Stimulated activated naive CD8-positive, alpha-beta T cell treated with anti-CD3 and anti-CD28 coated beads, Interleukin-15, Interleukin-2, amounts not matched to agents 100 ng/mL and 50 ng/mL, for 24 hours (primary cell): Measurements from ENCODE around the gene ZNF831.
A peak's percentile ranks its signal among the peaks of the same experiment; 100 is the strongest.

Experiments
- H3K27ac Mint-ChIP-seq: one replicate; pipeline ENCODE4 v1.8.0; 2021; ENCODE audit warnings: mild to moderate bottlenecking, mixed read lengths
- H3K27me3 Mint-ChIP-seq: one replicate; pipeline ENCODE4 v1.8.0; 2021; ENCODE audit warnings: mixed read lengths
- H3K36me3 Mint-ChIP-seq: one replicate; pipeline ENCODE4 v1.8.0; 2021; ENCODE audit warnings: low read depth, mixed read lengths
- H3K4me1 Mint-ChIP-seq: one replicate; pipeline ENCODE4 v1.8.0; 2021; ENCODE audit warnings: low read depth, mixed read lengths
- H3K4me3 Mint-ChIP-seq: one replicate; pipeline ENCODE4 v1.8.0; 2021; ENCODE audit warnings: mild to moderate bottlenecking, mixed read lengths
- H3K9me3 Mint-ChIP-seq: one replicate; pipeline ENCODE4 v1.8.0; 2021; ENCODE audit warnings: mixed read lengths

Gene ZNF831

DNA sequence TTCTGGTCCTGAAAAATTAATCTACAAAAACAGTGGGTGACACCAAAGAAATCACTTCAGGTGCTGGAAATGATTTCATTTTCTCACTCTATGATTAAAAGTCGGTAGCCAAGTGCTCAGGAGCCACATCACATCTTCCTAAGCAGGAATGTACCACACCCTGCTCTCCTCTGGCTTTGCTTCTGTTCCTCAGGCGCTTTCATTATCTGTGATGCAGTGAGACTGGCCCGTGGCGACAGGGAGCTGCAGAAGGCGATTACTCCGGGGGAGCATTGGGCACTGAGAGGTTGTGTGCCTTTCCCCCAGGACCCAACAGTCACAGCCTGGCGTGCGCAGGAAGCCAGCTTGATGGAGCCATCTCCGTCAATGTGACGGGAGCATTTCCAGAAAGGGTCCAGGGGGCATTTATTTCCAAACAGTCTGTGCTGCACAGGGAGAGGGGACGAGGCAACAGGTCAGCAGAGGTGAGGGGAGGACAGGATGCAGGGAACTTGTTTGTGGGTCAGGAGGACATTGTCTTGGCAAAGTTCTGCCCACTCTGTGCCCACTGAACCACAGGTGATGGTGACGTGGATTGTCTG, 5.6 kb upstream of the ZNF831 start:
- Mint-ChIP-seq H3K36me3 (peaks cover 4% of the 10 kb centered on the region), H3K9me3 (no peaks in the 10 kb centered on the region), H3K4me3 (no peak overlapping the region), H3K27ac (no peak overlapping the region), H3K4me1 (peaks cover 86% of the 10 kb centered on the region), H3K27me3 (no peaks in the 10 kb centered on the region)

- H3K4me1 Mint-ChIP-seq, result peaks cover 86% of the 10 kb centered on the region
- H3K36me3 Mint-ChIP-seq, result peaks cover 4% of the 10 kb centered on the region
- no peaks in the 10 kb centered on the region for H3K27me3 Mint-ChIP-seq
- no peak overlapping the region for H3K27ac Mint-ChIP-seq
- no peak overlapping the region for H3K4me3 Mint-ChIP-seq
- H3K9me3 Mint-ChIP-seq, result no peaks in the 10 kb centered on the region
These were observed 4.9 kb upstream of the ZNF831 start for GRCh38 chr20:59158673-59159072.

GRCh38 chr20:59159091-59159490, 4.5 kb upstream of the ZNF831 start:
- peaks cover 87% of the 10 kb centered on the region for H3K4me1 Mint-ChIP-seq
- H3K4me3 Mint-ChIP-seq, result peak overlapping the region; percentile 88
- H3K27ac Mint-ChIP-seq, result peak overlapping the region; percentile 94
- H3K36me3 Mint-ChIP-seq, result peaks cover 4% of the 10 kb centered on the region
- no peaks in the 10 kb centered on the region for H3K27me3 Mint-ChIP-seq
- H3K9me3 Mint-ChIP-seq, result no peaks in the 10 kb centered on the region

DNA sequence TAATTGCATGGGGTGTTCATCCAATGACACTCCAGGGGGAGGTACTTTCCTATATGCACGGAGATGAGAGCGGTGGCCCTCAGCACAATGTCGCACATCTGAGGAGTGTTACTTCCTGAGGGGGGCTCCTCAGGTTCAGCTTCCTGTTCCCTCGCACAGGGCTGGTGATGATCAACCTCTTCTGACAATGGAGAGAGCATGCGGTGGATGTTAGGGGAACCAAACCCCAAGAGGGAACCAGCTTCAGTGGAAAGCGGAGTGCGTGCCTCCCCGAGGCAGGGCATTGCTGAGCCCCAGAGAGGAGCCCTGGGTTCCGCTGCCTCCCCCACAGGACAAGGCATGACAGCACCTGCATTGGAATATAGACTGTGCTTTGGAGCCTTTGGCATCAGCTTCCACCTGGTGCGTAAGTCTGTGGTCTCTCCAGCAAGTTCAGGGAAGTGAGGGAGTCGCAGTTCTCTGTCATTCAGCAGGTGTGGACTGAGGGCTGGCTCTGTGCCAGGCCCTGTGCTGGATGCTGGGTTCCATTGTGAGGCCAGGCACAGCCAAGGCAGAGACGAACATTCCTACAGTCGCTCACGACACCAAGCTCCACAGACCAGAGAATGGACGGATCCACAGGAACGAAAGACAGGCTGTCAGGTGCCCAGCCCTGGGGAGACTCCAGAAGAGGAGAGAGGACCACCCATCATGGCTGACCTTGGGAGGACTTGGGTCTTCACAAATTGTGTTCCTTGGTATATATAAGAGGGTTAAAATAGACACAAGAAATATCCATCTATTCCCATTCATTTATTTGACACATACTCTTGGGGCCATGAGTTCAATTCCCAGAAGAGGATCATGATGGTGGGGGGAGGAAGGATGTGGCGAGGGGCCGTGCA, 3.9 kb upstream of the ZNF831 start:
- H3K36me3 Mint-ChIP-seq, result peaks cover 4% of the 10 kb centered on the region
- peaks cover 87% of the 10 kb centered on the region for H3K4me1 Mint-ChIP-seq
- H3K27ac Mint-ChIP-seq, result peak overlapping the region; percentile 94
- H3K9me3 Mint-ChIP-seq, result no peaks in the 10 kb centered on the region
- H3K27me3 Mint-ChIP-seq, result no peaks in the 10 kb centered on the region
- H3K4me3 Mint-ChIP-seq, result peak overlapping the region; percentile 88

- H3K27me3 Mint-ChIP-seq, result no peaks in the 10 kb centered on the region
- peak overlapping the region; percentile 88 for H3K4me3 Mint-ChIP-seq
- peaks cover 4% of the 10 kb centered on the region for H3K36me3 Mint-ChIP-seq
- no peaks in the 10 kb centered on the region for H3K9me3 Mint-ChIP-seq
- H3K27ac Mint-ChIP-seq, result peak overlapping the region; percentile 94
- H3K4me1 Mint-ChIP-seq, result peaks cover 88% of the 10 kb centered on the region
These were observed 3.1 kb upstream of the ZNF831 start for GRCh38 chr20:59160389-59161115.

DNA sequence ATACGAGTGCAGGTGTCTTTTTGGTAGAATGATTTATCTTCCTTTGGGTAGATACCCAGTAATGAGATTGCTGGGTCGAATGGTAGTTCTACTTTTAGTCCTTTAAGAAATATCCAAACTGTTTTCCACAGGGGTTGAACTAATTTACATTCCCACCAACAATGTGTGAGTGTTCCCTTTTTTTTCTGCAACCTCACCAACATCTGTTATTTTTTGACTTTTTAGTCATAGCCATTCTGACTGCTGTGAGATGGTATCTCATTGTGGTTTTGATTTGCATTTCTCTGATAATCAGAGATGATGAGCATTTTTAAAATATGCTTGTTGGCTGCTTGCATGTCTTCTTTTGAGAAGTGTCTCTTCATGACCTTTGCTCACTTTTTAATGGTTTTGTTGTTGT, 1.9 kb upstream of the ZNF831 start:
- Mint-ChIP-seq H3K4me1 (peaks cover 97% of the 10 kb centered on the region), H3K9me3 (no peaks in the 10 kb centered on the region), H3K27ac (peak overlapping the region; percentile 95), H3K27me3 (no peaks in the 10 kb centered on the region), H3K36me3 (peaks cover 4% of the 10 kb centered on the region), H3K4me3 (peak overlapping the region; percentile 83)

GRCh38 chr20:59164686-59165391, 1.2 kb downstream of the ZNF831 start:
- Mint-ChIP-seq H3K4me1 (peaks cover 96% of the 10 kb centered on the region), H3K9me3 (no peaks in the 10 kb centered on the region), H3K36me3 (peaks cover 8% of the 10 kb centered on the region), H3K27me3 (no peaks in the 10 kb centered on the region), H3K4me3 (peak overlapping the region; percentile 83), H3K27ac (peak overlapping the region; percentile 97)

- Mint-ChIP-seq H3K36me3 (peaks cover 13% of the 10 kb centered on the region), H3K4me3 (peak overlapping the region; percentile 83), H3K9me3 (no peaks in the 10 kb centered on the region), H3K27ac (peak overlapping the region; percentile 97), H3K4me1 (peaks cover 96% of the 10 kb centered on the region), H3K27me3 (no peaks in the 10 kb centered on the region)
These were observed 1.8 kb downstream of the ZNF831 start for GRCh38 chr20:59165396-59165795.

GRCh38 chr20:59165891-59166709, 2.5 kb downstream of the ZNF831 start:
- Mint-ChIP-seq H3K36me3 (peaks cover 14% of the 10 kb centered on the region), H3K4me1 (peaks cover 96% of the 10 kb centered on the region), H3K27ac (peak overlapping the region; percentile 97), H3K27me3 (no peaks in the 10 kb centered on the region), H3K4me3 (peak overlapping the region; percentile 83), H3K9me3 (no peaks in the 10 kb centered on the region)

- Mint-ChIP-seq H3K4me3 (no peak overlapping the region), H3K36me3 (peaks cover 19% of the 10 kb centered on the region), H3K4me1 (peaks cover 90% of the 10 kb centered on the region), H3K9me3 (no peaks in the 10 kb centered on the region), H3K27me3 (no peaks in the 10 kb centered on the region), H3K27ac (no peak overlapping the region)
These were observed 7.1 kb downstream of the ZNF831 start for GRCh38 chr20:59170406-59171349.

GRCh38 chr20:59171986-59172385, 8.4 kb downstream of the ZNF831 start:
- no peaks in the 10 kb centered on the region for H3K9me3 Mint-ChIP-seq

GRCh38 chr20:59173938-59174491, 10.4 kb downstream of the ZNF831 start:
- Mint-ChIP-seq H3K27me3 (no peaks in the 10 kb centered on the region), H3K9me3 (no peaks in the 10 kb centered on the region), H3K27ac (no peak overlapping the region), H3K36me3 (peaks cover 17% of the 10 kb centered on the region), H3K4me1 (peaks cover 88% of the 10 kb centered on the region), H3K4me3 (no peak overlapping the region)

More at GRCh38 chr20:59171986-59172385, 8.4 kb downstream of the ZNF831 start:
- Mint-ChIP-seq H3K27me3 (no peaks in the 10 kb centered on the region), H3K27ac (no peak overlapping the region), H3K4me1 (peaks cover 88% of the 10 kb centered on the region), H3K36me3 (peaks cover 19% of the 10 kb centered on the region), H3K4me3 (no peak overlapping the region)

- peak overlapping the region; percentile 37 for H3K27ac Mint-ChIP-seq
- H3K4me3 Mint-ChIP-seq, result no peak overlapping the region
- H3K27me3 Mint-ChIP-seq, result no peaks in the 10 kb centered on the region
- H3K36me3 Mint-ChIP-seq, result peaks cover 10% of the 10 kb centered on the region
- H3K9me3 Mint-ChIP-seq, result no peaks in the 10 kb centered on the region
- H3K4me1 Mint-ChIP-seq, result peaks cover 88% of the 10 kb centered on the region
These were observed 11.4 kb downstream of the ZNF831 start for GRCh38 chr20:59175002-59175401.
